GM12872 (cell line): ENCODE data around the gene PHAX.
A peak's percentile ranks its signal among the peaks of the same experiment; 100 is the strongest.

Source experiments
- CTCF ChIP-seq: IDR thresholded peaks from 3 replicates; pipeline ENCODE4 v1.5.1; 2011; ENCODE audit warnings: low read depth, mild to moderate bottlenecking, low read length, moderate library complexity; ENCODE audit not compliant: insufficient read depth

PHAX gene

GRCh38 chr5:126651013-126651577 is 50.3 kb downstream of the PHAX start:
- no peak for TF ChIP-seq CTCF

- TF ChIP-seq CTCF = peak; percentile 78
These were observed 55.8 kb downstream of the PHAX start for GRCh38 chr5:126656401-126657007.

DNA sequence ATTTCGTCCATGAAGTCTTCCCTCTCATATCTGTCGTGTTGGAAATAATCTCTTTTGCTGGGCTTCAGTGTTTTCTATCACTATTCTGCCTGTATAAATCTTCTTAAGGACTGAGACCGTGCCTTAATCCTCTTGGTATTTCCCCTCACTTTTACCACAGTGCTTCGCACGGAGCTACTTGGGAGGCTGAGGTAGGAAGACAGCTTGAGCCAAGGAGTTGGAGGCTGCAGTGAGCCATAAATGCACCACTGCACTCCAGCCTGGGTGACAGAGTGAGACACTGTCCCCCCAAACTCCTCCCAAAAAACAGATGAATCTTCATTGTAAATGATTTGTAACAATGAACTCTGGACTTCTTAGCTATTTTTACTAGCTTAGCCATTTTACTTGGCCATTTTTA is 57.8 kb downstream of the PHAX start:
- TF ChIP-seq CTCF = no peak

DNA sequence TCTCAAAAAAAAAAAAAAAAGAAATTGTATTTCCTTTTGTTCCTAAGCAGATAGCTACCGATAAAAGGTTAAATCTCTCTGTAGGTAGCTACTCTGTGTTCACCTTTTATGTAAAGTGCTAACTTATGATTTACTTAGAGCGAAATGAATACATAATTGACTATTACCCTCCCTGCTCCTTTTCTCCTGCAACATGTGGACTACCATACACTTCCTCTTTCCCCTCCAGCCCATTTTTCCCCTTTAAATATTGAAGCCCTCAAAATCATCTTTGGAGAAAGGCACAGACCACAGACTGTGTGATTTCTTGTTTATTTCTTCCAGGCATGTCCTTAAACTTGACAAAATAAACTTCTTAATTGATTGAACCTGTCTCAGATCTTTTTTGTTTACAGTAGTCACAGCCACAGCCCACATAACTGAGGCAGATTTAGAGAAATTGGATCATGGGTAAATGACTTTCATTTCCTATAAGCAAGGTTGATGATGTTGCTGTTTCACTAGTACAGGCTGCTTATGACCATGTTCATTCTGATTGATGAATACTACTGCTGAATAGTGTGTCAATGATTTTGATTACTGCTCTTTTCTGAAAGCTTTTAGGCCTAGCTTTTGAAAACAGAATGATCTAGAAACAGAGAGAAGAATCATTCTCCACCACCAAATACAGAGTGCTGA is 59.2 kb downstream of the PHAX start:
- no peak for TF ChIP-seq CTCF

DNA sequence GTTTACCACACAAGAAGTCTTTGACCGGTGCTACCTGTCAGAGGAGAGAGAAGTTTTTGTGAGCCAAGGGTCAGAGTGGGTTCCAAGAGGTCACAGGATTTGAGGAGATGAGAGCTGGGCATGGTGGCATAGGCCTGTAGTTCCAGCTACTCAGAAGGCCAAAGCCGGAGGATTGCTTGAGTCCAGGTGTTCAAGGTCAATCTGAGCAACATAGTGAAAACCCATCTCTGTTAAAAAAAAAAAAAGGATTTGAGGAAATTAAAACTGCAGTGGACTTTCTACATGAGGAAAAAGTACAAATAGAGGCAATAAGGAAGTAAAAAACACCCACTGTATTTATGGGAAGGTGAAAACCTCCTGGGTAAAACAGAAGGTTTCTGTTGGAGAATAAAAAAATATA is 63.8 kb downstream of the PHAX start:
- no peak for TF ChIP-seq CTCF

DNA sequence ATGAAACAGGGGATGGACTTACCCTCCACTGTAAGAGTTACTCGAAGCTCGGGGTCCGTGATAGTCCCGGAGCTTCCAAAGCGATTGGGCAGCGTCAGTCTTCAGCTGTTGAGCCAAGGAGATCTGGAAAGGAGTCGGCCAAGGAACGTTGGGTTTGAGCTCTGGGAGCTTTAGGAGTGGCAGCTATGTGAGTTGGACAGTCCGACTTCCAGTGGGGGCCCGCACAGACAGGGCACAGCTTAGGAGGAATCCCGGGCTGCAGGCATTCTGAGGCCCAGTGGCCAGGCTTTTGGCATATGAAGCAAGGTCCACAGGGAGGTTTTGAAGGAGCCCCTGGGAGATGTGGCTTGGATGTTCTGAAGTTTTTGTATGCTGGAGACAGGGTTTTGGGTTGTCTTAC is 72.7 kb downstream of the PHAX start:
- no peak for TF ChIP-seq CTCF

DNA sequence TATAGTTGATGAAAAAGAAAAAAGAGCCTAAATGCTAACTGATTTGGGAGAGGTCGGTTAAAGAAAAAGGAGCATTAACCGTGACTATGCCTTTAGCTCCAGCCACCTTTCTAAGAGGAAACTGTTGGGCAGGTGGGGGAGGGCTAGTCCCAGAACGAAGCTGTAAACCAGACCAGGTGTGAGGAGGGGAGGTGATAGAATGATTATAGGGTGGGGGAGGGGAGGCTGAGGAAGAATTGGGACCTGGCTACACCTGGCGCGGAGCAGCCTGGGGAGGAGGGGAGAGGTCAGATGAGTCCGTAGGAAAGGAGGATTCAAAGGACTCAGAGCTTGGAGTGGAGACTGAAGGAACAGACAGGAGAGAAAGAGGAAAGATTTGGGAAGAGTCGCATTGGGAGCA is 73.4 kb downstream of the PHAX start:
- no peak for TF ChIP-seq CTCF
